Stimulated activated CD4-positive, alpha-beta T cell treated with anti-CD3 and anti-CD28 coated beads, Interleukin-2, amount 100 ng/mL, for 24 hours (primary cell): Measurements from ENCODE around the gene SOX6.

ENCODE experiments used
- DNase-seq, 2 donors: peaks; one replicate each; pipeline ENCODE4 v3.0.0-alpha.2; 2020

The SOX6 gene

DNA sequence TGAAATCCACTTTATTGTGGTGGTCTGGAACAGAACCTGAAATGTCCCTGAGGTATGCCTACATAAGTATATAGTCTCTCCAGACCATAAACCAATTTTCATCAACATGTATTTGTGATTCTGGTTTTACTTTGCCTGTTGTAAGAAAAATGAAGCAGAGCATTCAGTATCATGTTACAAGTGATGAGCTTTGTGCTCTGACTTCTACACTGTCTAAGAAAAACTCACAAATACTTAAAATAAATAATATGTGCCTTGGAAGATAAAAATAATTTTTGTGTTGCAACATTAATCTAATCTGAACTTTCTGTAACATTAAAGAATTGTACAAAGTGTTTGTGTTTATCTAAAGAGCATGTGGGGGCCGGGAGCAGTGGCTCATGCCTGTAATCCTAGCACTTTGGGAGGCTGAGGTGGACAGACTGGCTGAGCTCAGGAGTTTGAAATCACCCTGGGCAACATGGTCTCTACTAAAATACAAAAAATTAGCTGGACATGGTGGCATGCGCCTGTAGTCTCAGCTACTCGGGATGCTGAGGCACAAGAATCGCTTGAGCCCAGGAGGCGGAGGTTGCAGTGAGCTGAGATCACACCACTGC is 219.5 kb downstream of the SOX6 start:
- no peak for DNase-seq

DNA sequence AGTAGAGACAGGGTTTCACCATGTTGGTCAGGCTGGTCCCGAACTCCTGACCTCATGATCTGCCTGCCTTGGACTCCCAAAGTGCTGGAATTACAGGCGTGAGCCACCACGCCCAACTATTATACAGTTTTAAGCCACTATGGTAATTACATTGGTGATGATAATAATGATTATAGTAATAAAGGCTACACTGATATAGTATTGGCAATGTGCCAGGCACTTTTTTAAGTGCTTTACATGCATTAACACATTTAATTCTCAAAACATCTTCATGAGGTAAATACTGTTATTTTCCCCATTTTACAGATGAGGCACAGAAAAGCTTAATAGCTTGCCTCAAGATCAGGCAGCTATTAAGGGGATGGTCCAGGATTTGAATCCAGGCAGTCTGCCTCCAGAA is 222.5 kb downstream of the SOX6 start:
- no peak for DNase-seq

DNA sequence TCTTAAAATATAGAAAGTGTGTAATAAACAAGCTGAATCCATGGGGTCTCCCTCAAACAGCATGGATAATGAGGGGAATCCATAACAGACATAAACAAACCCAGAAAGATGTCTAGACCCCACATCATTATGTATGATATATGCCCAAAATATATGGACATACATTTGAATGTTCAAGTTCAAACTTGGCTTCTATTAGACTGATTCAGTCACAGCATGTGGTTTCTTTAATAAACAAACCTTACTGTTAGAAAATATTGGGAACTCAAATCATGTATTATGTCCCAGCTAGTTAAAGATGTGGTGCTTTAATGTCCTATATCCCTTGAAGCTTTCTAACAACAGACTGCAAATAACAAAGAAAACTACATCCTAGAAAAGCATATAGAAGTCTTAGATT is 228.6 kb downstream of the SOX6 start:
- no peak for DNase-seq

DNA sequence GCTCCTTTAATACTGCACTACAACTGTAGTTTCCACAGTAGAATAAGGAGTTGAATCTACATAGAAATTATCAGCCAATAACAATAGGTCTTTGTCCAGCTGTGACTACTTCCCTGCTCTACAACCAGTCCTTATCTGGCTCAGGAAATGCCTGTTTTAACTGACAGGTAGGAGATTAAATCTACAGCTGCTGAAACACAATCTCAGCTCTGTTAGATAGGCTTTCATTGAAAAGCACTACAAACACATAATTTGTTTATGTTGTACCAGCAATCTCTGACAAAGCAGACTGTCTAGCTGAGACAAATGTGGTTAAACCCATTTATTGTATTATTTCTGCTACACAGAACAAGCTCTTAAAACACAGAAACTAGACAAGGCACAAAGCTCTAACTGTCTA is 230.0 kb downstream of the SOX6 start:
- no peak for DNase-seq

DNA sequence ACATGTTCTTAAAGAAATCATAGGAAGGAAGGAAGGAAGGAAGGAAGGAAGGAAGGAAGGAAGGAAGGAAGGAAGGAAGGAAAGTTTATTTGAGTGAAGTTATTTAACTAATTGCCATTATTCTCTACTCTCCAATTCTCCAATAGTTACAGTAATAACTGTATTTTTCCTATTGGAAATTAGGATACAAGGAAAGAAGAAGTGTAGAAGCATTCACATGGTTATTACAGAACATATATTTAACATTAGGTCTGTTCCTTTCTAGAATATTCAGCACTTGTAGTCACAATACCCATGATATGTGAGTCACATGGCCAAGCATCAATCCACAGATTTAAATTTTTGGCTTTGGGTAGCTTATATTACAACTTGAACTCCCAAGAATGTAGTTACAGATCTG is 230.6 kb downstream of the SOX6 start:
- DNase-seq = no peak

DNA sequence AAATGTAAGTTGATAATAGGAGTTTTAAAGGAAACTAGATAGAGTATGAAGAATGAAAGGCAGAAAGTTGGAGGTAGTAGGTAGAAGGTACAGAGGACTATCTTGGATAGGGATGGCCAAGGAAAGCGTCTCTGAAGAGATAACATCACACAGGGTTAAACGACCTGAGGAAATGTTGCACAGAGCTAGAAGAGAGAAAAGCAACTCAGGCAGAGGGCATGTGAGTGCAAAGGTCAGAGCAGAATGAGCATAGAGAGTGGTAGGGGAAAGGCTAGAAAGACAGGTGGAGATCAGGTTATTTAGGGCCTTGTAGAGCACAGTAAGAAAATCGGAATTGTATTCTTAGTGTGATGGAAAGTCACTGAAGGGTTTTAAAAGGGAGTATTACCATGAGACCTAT is 232.0 kb downstream of the SOX6 start:
- DNase-seq = no peak

DNA sequence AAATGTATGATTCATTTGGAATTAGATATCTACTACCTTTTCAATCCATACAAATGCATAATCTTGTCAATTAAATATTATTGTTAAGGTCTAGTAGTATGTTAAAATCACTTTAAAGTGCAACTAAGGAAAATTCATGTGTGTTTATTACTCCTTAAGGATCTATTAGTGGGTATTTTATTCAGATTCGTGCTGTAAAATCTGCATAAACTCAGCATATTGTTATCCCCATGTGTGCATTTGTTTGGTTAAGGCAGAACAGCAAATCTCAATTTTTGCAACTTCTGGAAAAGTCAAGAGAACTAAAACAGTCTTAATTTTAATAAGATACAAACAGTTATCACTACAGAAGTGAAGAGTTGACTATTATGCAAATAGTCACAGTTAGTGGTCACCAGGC is 234.5 kb downstream of the SOX6 start:
- DNase-seq = no peak

DNA sequence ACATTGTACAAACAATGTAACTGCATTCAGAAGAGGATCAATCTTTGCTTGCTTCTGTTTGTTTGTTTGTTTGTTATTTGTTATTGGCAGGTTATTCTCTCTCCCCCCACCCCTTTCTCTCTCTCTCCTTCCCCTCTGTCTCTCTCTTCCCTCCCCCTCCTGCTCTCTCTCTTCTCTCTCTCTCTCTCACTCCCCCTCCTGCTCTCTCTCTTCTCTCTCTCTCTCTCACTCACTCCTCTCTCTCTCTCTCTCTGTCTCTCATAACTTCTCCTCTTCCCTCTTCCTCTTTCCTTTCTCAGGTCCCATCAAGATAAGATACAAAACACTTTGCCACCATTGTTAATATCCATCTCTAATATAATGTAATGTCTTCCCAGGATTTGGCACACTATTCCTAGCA is 236.3 kb downstream of the SOX6 start:
- DNase-seq = no peak

DNA sequence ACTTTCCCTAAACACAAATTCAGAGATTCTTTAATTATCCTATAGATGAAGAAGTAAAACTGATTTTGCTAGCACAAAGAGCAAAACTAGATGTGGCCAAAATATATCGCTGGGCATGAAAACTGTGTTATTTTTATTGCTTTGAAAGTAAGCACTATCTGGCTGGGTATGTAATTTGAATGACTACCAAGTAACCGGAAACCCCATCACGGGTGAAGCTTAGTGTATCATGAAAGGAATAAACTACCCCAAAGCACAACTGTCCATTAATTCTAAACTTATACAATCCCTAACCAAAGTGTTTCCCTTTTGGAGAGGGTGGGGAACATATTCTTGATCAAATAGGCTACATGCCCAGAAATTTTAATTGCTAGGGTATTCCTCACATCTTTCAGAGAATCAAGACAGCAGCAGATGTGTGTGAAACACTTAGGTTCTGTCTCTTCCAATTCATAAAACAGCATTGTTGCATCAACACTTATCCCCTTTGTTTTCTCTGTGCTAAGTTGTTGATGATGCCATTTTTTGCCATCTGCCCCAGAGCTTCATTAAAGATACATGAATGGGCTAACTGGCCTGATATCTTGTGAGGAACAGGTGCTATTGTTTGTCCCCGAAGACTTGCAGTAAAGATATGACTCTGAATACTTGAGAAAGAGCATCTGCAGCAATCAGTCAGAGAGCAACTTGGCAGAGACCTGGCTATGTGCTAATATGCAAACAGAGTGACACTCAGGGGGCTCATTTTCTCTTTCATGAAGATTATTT is 238.2 kb downstream of the SOX6 start:
- DNase-seq = no peak

DNA sequence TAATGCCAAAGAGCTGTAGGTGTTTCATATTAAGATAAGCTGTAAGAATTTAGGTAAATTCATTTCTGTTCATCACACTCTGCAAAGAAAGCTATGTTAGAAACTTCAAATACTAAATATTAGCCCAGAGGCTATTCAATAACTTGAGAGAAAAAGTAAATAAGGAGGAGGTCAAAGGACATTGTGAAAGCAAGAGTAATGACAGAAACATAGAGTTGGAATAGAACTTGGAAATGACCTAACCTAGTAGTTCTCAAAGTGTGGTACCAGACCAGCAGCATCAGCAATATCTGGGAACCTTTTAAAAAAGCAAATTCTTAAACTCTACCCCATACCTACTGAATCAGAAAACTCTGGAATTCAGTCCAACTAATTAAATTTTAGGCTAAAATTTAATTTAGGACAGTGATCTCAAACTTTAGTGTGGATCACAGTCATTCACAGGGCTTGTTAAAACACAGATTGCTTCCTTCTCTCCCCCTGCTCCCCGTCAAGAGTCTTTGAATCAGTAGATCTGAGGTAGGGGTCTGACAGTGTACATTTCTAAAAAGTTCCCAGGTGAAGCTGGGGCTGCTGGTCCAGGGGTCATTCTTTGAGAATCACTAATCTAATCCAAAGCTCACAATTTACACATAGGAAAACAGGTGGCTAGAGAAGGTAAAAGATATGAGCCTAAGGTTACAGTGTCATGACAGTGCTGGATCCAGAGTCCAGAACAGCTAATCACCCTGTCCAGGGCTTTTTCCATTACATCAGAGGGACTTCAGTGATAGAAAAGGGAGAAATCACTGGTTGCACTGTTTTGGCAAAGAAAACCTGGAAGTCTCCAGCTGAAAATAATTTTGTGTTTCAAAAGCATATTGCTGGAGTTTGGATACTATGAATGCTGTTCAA is 241.1 kb downstream of the SOX6 start:
- DNase-seq = no peak

DNA sequence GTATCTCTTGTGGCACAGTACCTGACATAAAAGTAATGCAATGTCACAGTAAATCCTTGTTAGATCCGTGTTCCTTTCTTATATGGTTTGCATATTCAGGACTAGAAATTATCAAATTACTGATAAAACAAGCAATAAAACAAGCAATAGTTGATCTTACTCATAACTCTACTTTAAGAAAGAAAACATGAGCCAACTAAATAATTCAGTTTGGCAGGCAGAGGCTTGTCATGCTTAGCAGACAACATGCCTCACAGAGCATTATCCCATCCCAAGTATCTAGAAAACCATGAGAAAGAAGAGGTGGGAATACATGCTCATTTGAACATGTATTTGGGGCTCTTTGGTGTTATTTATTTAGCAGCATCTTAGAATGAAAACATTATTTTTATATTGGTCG is 241.9 kb downstream of the SOX6 start:
- DNase-seq = no peak

DNA sequence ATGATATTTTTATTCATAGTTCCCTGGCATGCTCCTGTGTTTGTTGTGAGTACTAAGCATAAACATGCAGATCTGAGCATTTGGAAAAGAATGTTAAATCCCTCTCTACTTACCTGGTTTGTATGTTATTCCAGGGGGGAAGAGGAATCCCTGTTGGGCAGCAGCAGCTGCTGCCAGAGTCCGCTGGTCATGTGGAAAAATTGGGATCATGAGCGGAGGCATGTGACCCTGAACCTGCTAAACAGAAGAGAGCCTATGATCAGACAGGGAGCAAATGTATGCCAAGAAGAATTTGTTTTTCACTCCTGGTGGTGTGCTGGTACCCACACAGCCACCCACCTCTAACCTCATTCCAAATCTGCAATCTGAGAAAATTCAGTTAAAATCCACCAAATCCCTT is 244.7 kb downstream of the SOX6 start:
- no peak for DNase-seq

DNA sequence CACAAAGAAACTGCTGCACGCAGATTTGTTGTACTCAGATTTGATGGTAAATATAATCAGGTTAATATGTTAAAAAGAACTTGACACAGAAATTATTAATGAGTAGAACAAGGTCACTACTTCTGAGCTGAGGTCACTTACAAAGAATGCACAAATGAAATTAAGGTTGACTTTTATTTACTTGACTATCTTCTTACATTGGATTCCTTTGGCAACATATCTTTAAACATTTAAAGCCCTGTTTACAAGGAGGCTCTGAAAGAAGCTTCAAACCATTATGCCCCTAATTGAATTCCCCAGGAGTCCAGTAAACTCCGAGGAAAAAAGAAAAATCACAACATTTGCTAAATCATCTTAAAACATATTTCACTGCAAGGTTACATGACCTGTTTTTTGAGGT is 245.5 kb downstream of the SOX6 start:
- no peak for DNase-seq

DNA sequence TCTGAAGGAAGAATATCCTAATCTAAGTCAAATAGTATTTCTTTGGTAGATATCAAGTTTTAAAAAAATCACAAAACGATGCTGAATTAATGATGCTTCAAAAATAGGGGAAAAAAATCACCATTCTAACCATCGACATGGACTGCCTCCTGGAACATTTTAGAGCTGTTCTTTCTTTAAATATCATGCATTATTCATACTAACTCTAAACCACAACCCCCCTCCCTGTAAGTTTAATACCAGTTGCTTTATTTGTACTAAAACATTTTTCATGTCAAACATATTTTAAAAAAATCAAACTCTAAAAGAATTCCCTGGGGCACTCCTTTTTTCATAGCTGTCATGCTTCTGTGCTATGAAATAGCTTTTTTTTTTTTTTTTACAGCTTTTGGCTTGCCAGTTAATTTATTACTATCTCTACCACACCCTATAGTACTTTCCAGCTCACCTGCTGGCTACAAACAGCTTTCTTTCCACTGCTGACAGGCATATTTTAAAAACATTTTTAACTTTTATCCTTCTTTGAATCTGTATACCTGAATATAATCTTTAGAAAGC is 256.9 kb downstream of the SOX6 start:
- DNase-seq = no peak

DNA sequence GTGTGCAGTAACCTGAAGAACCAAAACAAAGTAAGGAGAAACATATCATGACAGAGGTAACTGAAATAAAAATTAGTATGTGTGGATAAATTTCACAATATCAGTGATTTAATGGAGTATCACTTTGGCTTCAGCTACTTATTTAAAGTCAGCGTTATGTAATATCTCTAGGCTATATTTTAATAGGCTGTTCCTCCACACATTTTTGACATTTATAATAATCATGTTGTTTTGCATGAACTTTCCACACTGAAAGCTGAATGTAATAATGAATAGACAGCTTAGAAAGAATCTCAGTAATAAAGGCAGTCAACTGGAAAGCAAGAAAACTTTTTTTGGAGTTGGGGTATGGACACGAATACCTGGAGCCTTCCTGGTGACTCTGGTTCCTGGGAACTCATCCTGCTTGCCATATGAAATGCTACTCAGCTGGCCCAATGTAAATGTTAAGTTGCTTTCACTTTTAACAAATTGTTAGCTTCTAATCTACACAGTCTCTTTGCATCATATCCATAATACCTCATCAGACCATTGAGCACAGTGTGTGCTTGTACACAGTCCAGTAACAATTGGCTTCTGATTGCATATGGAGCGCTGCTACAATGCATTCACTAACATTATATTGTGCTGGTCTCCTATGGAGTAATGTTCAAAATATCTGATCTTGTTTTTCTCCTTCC is 257.7 kb downstream of the SOX6 start:
- DNase-seq = no peak

DNA sequence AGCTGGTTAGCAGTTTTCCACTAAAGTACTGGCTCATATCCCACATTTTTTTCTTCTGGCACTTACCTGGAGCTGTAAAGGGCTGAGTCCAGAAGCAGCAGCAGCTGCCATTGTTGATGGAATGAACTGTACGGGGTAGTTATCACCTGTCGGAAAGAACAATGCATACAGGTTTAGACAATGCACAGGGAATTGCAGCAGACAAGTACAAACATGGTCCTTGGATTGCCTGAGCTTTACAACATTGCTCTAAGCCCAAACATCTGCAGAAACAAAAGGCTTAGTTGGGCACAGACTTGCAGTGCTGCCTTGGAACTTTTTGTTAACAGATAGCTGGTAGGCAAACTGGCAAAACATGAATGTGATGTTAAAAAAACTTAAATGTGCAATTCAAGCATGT is 258.8 kb downstream of the SOX6 start:
- no peak for DNase-seq

DNA sequence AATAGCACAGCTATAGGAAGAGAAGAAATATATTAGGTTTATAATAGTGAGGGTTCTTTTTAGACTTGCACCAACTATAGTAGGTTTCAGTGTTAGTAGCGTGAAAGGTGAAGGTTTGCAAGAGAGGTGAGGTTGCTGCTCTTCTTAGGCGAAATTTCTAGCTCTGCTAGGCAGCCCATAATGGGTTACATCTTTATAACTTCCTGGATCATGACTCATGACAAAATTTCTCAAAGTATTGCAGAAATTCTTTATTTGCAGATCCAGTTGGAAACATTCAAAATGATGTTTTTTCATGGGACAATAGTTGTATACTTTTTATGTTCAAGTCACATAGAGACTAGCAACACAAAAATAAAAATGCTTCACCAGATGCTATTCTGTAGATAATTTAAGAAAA is 260.0 kb downstream of the SOX6 start:
- no peak for DNase-seq

DNA sequence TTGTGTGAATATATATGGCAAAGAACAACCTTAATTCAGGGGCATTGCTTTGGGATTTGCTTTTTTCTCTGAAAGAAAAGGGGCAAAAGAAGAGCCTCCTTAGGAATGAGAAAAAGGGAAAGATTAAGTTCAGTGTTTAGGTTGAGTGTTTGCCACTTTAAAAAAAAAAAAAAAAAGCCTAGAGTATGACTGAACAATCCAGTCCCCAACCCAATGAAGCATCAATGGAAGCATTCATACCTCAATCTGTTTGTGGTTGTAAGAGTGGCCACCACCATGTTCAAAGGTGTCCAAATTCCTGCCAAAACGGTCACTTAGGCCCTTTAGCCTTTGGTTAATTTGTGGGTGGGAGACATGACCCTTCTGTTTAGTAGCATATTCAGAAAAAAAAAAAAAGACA is 260.6 kb downstream of the SOX6 start:
- DNase-seq = no peak

DNA sequence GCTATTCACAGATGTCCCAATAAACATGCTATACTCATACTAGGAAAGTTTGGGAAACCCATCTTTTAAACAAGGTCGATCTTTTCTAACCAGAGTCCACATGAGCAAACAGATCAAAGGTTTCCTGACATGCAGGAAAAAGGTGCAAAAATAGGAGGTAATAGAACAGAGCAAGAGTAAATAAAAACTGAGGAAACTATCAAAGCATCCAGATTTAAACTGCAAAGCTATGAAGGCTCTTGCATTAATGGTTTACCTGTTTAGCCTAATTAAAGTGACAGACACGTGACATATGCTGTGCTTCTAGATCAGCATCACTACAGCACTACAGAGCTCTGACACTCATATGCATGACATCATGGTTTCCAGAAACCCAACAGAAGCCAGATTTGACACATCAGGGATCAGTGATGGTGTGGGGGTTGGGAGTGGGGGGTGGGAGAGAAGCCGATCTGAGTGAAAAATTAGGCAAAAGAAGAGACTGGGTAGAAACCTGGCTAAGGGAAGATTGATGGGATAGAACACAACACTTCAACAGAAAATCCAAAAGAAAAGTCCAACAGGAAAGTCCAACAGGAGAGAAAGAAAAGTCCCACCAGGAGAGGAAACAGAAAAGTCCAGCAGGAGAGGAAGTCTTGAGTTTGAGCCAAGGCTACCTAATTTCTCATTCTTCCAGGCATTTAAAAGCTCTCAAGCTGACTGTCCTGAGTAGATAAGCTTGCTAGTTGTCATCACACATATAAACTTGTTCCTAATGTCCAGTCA is 262.3 kb downstream of the SOX6 start:
- DNase-seq = no peak

DNA sequence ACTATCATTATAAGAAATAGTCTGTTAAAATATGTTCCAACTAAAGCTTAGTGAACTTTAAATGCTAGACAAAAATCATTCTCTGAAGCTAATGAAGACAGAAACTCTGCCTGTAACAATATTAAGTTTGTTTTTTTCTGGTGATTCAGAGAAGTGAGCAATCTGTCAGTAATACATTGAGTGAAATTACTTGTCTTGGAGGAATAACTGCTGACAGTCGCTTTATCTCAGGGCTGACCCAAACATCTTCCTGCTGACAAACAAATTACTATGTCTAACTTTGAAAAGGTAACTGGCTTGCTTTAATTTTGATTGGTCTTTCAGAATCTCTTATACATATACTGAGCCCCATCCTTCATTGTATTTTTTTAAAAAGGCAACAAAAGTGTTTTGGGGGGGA is 264.5 kb downstream of the SOX6 start:
- DNase-seq = no peak

DNA sequence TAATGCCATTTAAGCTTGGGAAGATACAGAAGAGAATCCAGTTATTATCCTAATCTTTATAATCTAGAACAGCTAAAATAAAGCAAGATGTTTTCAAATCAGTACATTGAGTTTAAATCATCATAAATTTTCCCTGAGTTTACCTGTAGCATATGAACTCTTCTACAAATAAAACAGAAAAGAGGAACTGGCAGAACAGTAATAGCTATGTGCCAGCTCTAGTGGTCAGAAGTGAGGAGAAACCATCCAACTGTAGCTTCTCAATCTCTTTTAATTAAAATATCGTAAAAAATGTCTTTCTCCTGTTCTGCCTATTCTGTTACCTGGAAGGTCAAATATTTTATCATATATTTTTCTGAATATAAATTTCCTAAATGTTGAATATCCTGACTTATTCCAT is 266.9 kb downstream of the SOX6 start:
- no peak for DNase-seq

DNA sequence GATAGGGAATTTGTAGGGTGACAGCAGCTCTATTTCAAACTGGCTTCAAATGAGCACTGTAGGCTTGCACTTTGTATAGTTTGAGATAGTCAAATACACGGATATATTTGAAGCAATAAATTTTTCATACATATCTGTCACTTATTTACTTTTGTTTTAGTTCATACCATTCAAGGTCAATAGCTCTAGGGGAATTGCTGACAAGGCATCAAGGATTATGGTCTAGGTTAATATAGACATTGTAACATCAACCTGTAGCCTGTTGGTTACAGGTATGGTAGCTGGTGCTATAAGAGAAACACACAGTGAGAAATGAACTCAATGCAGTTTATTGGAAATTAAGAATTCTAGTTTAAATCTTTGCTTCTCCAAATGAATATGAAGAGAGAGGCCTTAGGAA is 267.6 kb downstream of the SOX6 start:
- DNase-seq = no peak
